ENCODE measurements around the gene NCBP3.
A peak's percentile ranks its signal among the peaks of the same experiment; 100 is the strongest.
"Not testable (repeated sequence)": the region's sequence is repeated elsewhere in the genome, so short reads cannot be mapped to it uniquely, and the experiment has no call there.

NCBP3 gene

GRCh38 chr17:3805581-3805980 lies 40.5 kb downstream of the NCBP3 start:
- no peak for DNase-seq

DNA sequence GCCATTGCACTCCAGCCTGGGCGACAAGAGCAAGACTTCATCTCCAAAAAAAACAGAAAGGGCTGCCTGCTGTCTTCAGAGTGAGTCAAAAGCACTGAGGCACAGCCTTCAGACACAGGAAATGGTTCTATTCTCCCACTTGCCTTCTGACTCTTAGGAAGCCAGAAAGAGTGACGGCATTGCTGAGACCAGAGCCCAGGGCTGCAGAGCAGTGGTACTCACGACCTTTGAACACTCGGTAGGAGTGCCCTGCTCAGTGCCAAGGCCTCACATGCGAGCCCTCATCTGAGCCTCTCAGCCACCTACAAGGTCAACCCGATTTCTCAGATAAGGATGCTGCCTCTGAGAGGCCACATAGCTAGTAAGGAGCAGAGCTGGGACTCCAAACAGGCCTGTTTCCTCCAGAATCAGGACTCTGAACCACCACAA lies 41.5 kb downstream of the NCBP3 start:
- peak; percentile 31 for DNase-seq

DNA sequence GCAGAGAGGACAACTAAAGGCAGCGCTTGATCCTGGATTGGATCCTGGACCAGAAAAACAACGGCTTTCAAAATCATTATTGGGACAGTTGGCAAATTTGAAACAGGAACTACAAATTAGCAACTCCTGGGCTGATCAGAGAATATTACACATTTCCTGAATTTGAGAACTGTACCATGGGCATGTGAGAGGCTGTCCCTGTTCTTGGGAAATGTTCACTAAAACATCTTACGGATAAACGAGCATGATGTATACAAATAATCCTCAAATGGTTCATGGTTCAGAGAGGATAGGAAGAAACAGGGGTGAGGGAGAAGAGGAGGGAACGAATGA lies 42.8 kb downstream of the NCBP3 start:
- no peak for DNase-seq

GRCh38 chr17:3802461-3803307 lies 43.4 kb downstream of the NCBP3 start:
- no peak for DNase-seq

- DNase-seq, result no peak
These were observed 44.3 kb downstream of the NCBP3 start for GRCh38 chr17:3801792-3802191.

DNA sequence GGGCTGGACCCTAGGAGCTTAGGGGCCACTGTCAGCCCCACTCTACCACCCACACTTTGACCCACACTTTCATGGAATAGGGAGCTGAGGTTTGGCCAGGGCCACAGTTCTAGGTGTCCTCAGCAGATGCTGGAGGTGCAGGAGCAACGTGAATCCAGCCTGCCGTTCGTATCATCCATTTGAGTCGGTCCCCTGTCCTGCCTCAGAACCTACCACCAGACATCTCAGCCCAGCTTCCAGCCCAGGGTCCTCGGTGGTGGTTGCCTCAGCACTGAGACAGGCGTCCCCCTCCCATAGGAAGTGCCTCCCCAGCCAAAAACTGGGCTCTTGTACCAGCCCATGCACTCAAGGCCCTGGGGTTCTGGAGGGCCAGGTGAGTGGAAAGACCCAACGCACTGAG lies 44.7 kb downstream of the NCBP3 start:
- DNase-seq, result no peak

DNA sequence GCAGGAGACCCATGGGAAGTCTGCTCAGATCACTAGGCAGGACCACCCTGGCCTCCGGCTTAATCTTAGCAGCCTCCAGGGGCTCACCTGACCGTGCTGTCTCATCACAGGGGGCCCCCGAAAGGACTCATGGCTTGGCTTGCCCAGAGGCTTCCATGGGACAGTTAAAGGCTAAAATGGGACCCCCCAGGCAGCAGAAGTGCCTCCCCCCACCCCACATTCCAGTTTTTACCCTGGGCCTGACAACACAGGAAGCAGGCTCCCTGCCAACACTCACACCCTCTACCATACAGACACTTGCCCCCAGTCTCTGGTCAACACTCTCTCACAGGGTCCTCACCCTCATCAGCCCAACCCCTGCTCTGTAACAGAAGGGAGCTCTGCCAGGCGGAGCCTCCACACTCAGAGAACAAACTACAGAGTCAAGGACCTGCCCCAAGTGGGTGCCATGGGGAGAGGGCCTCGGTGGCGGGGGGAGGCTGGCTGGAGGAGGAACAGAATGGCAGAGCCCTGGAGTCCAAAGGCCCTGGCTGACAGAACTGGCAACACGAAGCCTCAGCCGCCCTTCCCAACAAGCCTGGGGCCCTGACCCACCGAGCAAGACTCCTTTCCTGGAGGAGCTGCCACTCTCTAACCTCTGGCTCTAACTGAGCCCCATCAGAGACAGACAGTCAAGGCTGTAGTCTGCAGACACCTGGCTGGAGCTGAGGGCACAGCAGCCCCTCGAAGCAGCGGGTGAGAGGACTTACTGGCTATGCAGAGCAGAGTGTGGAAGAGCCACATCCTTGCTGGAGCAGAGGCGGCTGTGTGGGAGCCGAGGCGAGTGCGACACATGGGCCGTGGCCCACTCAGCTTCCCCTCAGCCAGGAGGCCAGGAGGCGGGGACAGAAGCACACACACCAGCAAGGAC lies 45.4 kb downstream of the NCBP3 start, which contains the start of gene ITGAE:
ITGAE (minus strand) TSS at position 827 of the 910 bp plus-strand sequence; CDS start at position 783, 44 bp downstream.
- DNase-seq, result peak; percentile 30

- no peak for DNase-seq
These were observed 46.7 kb downstream of the NCBP3 start for GRCh38 chr17:3799181-3799945.

- DNase-seq, result no peak
These were observed 47.5 kb downstream of the NCBP3 start for GRCh38 chr17:3798273-3799180.

GRCh38 chr17:3796822-3797170 lies 49.2 kb downstream of the NCBP3 start:
- peak; percentile 63 for DNase-seq

GRCh38 chr17:3796110-3796821 lies 49.8 kb downstream of the NCBP3 start:
- peak; percentile 87 for DNase-seq

DNA sequence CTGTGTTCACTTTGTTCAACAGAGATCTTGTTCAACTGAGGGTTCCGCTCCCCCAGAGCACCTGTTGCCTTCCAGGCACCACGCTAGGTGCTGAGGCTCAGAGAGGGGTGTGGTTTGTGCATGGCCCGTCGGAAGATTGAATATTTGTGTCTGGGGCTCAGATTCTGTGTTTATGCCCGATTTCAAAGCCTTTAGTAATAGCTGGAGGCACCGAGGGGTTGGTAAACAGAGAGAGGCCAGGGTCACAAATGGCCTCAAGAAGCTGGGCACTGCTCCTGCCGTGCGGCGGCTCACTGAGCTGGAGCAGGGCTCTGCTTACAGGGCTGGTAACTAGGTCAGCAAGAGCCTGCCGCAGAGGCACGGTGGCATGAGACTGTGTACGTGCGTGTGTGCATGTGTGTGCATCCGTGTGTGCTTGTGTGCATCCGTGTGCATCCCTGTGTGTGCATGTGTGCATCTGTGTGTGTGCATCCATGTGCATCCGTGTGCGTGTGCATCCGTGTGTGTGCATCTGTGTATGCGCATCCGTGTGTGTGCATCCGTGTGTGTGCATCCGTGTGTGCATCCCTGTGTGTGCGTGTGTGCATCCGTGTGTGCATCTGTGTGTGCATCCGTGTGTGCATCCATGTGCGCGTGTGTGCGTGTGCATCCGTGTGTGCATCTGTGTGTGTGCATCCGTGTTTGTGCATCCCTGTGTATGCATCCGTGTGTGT lies 50.5 kb downstream of the NCBP3 start:
- peak; percentile 27 for DNase-seq

- DNase-seq, result peak; percentile 77
These were observed 51.3 kb downstream of the NCBP3 start for GRCh38 chr17:3794557-3795389.

DNA sequence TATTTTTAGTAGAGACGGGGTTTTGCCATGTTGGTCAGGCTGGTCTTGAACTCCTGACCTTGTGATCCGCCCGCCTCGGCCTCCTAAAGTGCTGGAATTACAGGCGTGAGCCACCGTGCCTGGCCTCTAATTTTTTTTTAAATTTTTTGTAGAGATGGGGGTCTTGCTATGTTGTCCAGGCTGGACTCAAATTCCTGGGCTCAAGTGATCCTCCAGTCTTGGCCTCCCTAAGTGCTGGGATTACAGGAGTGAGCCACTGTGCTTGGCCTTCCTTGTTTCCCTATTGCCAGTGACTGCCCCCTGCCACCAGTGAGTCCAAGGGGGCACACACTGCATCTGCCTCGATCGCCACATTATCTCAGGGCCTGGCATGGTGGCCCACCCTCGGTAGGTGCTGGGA lies 51.9 kb downstream of the NCBP3 start:
- DNase-seq, result not testable (repeated sequence)

DNA sequence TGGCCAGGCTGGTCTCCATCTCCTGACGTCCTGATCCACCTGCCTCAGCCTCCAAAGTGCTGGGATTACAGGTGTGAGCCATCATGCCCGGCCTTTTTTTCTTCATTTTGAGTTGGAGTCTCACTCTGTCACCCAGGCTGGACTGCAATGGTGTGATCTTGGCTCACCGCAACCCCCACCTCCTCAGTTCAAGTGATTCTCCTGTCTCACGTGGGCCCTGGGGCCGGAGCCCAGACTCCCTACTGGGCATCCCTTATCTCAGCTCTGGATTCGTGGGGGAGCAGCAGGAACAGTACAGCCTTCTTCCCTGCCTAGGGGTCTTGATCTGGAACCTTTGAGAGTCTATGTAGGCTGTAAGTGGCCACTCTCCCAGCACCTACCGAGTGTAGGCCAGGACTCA lies 52.8 kb downstream of the NCBP3 start:
- DNase-seq, result not testable (repeated sequence)

DNA sequence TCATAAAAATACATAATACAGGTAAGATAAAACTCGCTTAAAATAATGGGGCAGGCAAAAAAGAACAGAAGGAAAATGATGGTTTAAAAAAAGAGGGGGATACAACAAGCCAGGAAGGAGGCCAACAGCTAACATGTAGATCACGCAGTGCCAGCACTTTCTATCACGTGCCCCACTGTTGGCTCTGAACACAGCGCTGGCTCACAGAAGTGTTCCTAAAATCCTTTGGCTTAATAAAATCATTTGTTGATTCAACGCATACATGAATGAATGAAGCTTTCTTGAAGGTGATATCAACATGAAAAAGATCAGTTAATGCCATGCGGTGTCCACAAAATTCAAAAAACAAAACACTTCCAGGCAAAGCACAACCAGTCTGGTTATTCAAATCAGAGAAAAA lies 53.6 kb downstream of the NCBP3 start:
- DNase-seq, result no peak

- DNase-seq, result no peak
These were observed 57.8 kb downstream of the NCBP3 start for GRCh38 chr17:3788200-3788599.

- not testable (repeated sequence) for DNase-seq
These were observed 60.7 kb downstream of the NCBP3 start for GRCh38 chr17:3785323-3785722.

GRCh38 chr17:3782751-3783150 lies 63.3 kb downstream of the NCBP3 start:
- DNase-seq, result no peak

- DNase-seq, result no peak
These were observed 65.1 kb downstream of the NCBP3 start for GRCh38 chr17:3780986-3781385.

Data from activated CD8-positive, alpha-beta memory T cell treated with anti-CD3 and anti-CD28 coated beads, Interleukin-2, amount 50 U/mL, for 4 hours (primary cell).